Non-pigmented ciliary epithelial cell (primary cell): Measurements from ENCODE around the gene SSH2.
"Not testable (repeated sequence)": the region's sequence is repeated elsewhere in the genome, so short reads cannot be mapped to it uniquely, and the experiment has no call there.

Experiments used
- DNase-seq: peaks from one replicate; pipeline ENCODE4 v3.0.0-alpha.2; 2010; ENCODE audit warnings: low read depth

The SSH2 gene

GRCh38 chr17:29874931-29875596 lies 55.0 kb downstream of the SSH2 start:
- no peak for DNase-seq

- not testable (repeated sequence) for DNase-seq
Observed at GRCh38 chr17:29874358-29874757, 55.7 kb downstream of the SSH2 start.

- DNase-seq, result no peak
Observed at GRCh38 chr17:29873476-29873875, 56.6 kb downstream of the SSH2 start.

GRCh38 chr17:29870836-29871465 lies 59.1 kb downstream of the SSH2 start:
- no peak for DNase-seq

DNA sequence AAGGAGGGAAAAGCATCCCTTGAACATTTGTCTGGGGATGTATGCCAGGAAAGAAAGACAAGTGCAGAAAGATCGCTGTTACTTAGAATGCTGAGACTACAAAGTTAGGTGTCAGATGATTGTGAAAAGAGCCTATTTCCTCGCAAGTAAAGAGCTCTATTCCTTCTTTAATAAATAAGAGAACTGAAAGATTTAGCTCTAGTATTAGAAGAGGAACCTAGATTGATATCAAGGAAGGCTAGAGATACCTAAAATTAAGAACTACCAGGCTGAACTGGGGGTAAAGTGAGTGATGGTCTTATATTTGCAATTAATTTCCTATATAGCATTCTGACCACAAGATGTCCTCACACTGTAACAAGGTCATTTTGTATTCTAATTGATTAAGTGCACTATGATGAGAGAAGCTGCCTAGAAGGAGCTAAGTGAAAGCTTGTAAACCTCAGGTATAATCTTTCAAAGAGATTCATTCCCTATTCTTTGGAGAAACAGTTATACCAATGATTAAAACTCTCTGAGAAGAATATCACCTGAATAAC lies 62.3 kb downstream of the SSH2 start:
- DNase-seq, result no peak

GRCh38 chr17:29866746-29867404 lies 63.2 kb downstream of the SSH2 start:
- DNase-seq, result no peak

DNA sequence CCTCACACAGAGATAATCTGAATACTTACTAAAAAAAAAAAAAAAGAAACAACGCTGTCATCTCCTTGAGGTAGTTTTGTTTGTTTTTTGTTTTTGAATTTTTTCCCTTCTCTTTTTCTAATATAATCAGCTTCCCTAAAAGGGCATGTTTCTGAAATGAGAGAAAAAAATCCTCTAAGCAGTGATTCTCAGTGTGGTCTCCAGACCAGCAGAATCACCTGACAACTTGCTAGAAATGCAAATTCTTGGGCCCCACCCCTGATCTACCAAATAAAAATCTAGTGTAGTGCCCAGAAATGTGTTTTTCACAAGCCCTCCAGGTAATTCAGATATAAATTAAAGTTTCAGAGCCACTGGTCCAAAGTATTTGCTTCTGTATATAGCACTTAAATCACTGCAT lies 65.4 kb downstream of the SSH2 start:
- DNase-seq, result no peak

DNA sequence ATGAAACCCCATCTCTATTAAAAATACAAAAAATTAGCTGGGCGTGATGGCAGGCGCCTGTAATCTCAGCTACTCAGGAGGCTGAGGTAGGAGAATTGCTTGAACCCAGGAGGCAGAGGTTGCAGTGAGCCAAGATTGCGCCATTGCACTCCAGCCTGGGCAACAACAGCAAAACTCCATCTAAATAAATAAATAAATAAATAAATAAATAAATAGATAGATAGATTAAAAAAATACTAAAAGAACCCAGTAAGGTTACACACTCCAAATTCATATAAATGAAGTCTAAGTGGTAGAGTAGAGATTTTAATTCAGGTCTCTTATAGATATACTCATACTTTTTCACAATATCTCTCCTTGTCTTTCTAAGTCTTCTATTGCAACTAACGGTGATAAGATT lies 65.9 kb downstream of the SSH2 start:
- not testable (repeated sequence) for DNase-seq

- DNase-seq, result no peak
Observed at GRCh38 chr17:29862951-29863350, 67.1 kb downstream of the SSH2 start.

DNA sequence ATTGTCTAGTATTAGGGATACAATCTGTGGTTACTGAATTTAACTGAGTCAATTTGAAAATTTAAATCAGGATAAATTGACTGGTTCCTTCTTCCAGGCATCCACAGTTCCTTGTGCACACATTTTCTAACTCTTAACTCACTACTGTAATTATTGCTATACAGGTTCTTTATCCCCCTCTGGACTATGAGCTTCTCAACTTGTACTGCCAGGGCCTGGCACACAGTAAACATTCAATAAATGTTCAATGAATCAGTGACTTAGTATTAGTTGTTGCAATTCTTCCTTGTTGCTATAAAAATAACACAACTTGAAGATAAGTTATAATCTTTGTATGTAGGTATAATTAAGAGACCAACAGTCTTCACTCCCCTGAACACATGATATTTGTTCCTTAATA lies 67.9 kb downstream of the SSH2 start:
- no peak for DNase-seq

DNA sequence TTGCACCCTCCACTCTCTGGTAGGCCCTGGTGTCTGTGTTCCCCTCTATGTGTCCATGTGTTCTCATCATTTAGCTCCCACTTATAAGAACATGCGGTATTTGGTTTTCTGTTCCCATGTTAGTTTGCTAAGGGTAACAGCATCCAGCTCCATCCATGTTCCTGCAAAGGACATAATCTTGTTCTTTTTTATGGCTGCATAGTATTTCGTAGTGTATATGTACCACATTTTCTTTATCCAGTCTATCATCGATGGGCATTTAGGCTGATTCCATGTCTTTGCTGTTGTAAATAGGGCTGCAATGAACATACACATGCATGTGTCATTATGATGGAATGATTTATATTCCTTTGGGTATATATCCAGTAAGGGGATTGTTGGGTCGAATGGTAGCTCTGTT lies 70.6 kb downstream of the SSH2 start:
- not testable (repeated sequence) for DNase-seq

GRCh38 chr17:29857823-29858222 lies 72.2 kb downstream of the SSH2 start:
- DNase-seq, result no peak

GRCh38 chr17:29857105-29857504 lies 72.9 kb downstream of the SSH2 start:
- DNase-seq, result not testable (repeated sequence)

- no peak for DNase-seq
Observed at GRCh38 chr17:29855686-29856085, 74.3 kb downstream of the SSH2 start.

DNA sequence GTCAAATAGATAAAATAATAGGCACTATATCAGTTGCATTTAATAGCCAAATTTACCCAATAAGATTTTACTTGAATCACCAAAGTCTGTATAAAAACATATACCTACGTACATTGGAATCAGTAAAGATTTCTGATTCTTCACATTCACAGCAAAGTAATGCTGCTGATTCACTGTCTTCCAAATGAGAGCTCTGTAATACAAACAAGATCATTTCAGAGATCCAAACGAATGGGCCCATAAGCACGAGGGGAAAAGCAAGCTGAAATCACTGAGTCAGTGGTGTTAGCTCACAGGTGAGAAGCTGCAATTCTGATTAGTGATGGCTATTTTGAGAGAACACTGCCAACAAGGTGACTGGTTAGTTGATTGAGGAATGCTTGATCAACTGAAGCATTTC lies 81.3 kb downstream of the SSH2 start:
- no peak for DNase-seq

DNA sequence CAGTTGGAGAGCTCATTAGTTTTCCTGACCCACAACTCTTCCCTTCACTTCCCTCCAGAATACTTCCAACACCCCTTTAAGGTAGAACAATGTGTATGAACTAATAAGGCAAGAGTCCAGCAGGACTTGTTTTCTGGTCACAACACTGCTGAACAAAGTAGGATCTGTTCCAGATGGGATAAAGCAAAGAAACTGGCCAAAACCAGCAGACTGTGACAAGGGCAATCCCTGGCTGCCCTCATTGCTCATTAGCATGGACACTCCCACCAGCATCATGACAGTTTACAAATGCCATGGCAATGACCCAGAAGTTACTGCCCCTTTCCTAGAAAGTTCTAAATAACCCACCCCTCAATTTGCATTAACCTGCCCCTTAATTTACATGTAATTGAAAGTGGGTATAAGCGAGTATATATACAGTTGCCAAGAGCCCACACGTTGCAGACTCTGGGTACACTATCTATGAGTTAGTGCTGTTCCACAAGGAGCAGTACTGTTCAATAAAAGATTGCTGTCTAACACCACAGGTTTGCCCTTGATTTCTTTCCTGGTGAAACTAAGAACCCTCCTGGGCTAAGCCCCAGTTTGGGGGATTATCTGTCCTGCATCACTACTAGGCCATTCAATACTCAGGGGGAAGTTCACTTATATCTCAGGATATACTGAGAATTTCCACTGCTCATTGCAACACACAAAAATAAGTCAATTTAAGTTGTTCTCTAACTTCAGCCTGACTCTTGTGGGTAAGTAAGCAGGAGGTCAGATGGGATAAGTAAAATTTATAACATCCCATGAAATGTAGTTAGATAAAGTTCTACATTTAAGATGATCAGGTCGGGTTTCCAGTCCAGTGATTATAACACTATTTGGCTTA lies 82.3 kb downstream of the SSH2 start:
- DNase-seq, result no peak

GRCh38 chr17:29847118-29847517 lies 82.9 kb downstream of the SSH2 start:
- DNase-seq, result no peak

DNA sequence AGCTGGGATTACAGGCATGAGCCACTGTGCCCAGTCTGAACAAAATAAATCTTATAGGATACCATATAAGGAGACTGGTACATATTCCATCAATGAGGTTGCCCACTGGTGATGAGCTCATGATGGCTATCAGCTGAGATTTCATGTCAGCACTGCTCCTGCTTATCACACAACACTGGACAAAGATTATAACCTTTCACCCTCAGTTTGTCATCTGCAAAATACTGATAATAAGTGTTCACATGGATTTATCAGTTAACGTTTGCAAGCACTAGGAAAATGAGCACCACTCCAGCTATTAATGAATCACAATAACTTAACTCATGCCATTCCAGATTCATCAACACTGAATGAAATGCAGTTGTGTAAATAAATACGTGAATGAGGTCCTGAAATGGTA lies 83.7 kb downstream of the SSH2 start:
- no peak for DNase-seq

- DNase-seq, result no peak
Observed at GRCh38 chr17:29844339-29845048, 85.5 kb downstream of the SSH2 start.

DNA sequence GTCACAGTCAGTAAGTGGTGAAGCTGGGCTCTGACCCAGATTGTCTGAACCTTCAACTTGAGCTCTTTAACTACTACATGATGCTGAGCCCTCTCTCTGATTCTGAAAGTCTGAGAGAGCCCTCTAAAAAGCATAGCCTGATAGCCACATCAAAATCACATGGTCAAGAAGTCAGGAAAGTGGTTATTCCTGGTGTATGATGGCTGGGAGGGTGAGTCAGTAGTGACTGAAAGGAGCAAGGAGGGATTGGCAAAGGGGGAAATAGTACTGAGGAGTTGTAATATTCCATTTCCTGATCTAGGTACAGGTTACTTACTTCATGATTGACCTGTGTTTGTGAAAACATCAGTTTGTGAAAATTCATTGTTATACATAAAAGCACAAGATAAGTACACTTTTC lies 89.1 kb downstream of the SSH2 start:
- DNase-seq, result no peak

DNA sequence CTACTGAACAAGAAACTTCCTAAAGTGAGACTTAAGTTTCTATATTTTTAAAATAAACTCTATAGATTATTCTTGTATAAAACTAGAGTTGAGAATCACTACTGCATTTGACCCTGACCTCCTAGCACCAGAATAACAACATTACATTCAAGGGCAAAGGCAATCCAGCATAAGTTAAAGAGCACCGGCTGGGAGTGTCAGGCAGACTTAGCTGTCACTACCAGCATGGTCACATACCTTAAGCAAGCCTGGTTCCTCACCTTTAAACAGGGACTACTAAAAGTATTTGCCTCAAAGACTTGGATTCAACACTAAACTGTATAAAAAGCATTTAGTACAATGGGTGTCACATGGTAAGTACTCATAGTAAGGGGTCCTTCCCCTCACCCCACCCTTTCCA lies 90.4 kb downstream of the SSH2 start:
- DNase-seq, result no peak

DNA sequence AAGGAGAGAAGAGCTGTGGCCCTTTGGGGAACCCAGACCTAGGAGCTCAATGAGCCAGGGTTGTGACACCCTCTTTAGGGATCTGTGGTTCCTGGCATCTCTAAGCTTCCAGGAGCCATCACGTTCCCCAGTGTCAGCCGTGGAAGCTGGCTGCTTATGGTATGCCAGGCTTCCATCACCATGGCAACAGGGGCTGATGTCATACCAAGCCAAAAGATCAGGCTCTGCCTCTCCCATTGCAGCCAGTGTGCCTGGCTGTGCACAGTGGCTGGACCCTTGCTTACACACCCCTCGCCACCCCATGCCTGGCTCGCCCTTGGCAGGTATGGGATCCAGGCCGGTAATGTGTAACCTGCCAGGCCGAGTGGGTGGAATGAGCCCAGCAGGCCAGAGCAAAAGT lies 91.1 kb downstream of the SSH2 start:
- no peak for DNase-seq
